8988T (cell line): Measurements from ENCODE around the gene ISCA1.

Source experiments
- DNase-seq: peaks from one replicate; pipeline ENCODE4 v3.0.0; 2011

The ISCA1 gene

DNA sequence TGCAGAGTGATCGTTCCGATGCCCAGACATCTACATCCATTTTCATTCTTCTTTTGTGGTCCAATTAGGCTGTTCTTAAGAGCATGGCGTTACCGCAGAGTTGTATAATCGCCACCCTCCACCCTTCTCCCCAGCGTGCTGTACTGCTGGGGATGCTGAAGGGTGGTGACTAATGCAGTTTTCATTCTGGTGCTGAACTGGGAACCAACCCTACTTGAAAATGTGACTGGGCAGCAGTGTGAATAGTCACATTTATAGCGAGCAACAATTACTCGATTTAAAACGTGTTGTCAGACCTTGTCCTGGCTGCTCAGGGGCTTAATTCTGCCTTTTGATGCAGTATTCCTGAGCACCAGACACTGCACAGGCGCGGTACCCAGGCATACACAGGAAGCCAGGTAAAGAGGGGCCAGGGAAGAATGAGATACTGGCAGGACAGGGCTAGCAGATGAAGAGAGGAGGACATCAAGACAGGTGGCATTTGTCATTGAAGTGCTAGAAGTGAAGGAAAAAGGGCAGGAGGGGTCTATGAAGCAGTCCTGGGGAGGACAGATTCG, 719 bp upstream of the ISCA1 start:
- no peak for DNase-seq

- DNase-seq: peak; percentile 30
Observed at GRCh38 chr9:86281593-86282076, 703 bp downstream of the ISCA1 start.

DNA sequence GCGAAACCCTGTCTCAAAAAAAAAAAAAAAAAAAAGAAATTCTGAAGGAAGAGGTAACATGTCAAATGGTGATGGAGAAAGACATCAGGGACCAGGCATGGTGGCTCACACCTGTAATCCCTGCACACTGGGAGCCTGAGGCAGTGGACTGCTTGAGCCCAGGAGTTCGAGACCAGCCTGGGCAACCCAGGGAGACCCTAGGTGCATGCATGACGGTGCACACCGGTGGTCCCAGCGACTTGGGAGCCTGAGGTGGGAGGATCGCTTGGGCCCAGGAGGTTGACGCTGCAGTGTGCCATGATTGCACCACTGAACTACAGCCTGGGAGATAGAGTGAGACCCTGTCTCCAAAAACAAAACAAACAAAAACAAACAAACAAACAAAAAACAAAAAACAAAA, 1.8 kb downstream of the ISCA1 start:
- no peak for DNase-seq

GRCh38 chr9:86279839-86280238, 2.5 kb downstream of the ISCA1 start:
- DNase-seq: no peak

- no peak for DNase-seq
Observed at GRCh38 chr9:86277072-86277471, 5.3 kb downstream of the ISCA1 start.

GRCh38 chr9:86275962-86276361, 6.4 kb downstream of the ISCA1 start:
- DNase-seq: no peak

GRCh38 chr9:86274821-86275643, 7.3 kb downstream of the ISCA1 start:
- no peak for DNase-seq

DNA sequence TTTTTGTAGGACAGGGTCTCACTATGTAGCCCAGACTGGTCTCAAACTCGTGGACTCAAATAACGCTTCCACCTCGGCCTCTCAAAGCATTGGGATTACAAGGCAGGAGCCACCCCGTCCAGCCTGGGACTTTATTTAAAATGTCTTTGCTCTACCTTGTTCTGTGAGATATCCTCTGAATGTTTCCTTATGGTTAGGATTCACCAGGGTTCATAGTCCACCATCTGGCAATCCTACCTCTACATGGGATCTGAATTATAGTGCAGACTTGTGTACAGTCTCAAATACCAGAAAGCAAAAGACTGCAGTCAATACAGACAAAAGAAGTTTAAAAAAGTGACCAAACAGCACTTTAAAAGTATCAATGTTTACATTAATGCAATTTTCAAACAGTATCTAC, 10.1 kb downstream of the ISCA1 start:
- no peak for DNase-seq

DNA sequence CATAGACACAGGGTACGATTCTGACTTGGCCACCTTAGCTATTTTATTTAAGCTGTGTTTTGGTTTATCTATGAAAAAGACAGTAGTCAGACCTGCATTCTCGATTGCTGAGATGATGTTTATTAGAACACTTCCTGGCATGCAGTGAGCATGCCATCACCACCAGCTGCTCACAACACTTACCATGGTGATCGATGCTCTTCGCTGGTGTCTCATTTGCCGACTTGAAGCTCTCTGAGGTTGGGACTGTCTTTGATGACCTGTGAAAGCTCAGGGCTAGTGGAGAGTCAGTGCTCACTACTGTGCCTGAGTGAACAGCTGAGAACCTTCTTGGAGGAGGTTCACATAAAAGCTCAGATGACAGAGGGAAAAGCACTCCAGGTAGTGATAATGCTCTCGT, 18.5 kb downstream of the ISCA1 start:
- DNase-seq: no peak

DNA sequence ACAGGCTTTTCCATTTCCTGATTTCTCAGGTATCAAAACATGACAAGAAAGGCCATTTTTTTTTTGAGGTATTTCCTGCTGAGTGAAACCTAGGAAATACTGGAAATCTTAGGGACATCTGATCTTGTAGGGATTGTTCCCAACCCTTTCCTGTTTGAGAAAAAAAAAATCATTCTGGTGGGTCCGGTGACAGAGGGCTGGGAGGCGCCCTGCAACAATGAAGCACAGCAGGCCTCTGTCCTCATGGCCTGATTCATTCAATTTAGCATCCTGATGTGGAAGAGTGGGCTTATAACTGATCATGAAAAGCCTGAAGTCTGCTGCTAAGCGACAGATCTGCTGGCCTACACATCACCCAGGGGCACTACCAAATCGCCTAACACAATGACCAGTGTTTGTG, 19.8 kb downstream of the ISCA1 start:
- DNase-seq: no peak

DNA sequence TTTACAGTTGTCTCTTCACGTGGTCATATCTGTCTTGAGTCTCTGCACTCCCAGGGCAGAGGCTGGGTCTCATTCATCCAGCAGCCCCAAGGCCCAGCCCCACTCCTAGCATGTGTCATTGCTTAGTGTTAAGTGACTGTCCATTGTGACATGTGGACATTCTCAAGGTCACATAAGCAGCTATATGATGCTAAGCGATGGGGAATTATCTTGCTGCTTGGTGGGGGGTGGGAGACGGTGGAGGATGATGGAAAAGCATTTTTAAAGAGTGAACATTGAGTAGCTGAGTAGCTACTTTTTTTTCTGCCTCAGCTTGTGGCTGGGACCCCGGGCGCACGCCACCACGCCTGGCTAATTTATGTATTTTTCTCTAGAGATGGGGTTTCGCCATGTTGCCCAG, 22.8 kb downstream of the ISCA1 start, which contains the start of gene C9orf153:
Gene C9orf153 (minus strand): TSS at position 101 of the 400 bp plus-strand sequence. CDS start 30,054 bp downstream, outside the sequence.
- DNase-seq: no peak

GRCh38 chr9:86257391-86257790, 24.9 kb downstream of the ISCA1 start:
- no peak for DNase-seq

- DNase-seq: no peak
Observed at GRCh38 chr9:86256653-86257052, 25.7 kb downstream of the ISCA1 start.

GRCh38 chr9:86253577-86253976, 28.8 kb downstream of the ISCA1 start:
- DNase-seq: no peak

DNA sequence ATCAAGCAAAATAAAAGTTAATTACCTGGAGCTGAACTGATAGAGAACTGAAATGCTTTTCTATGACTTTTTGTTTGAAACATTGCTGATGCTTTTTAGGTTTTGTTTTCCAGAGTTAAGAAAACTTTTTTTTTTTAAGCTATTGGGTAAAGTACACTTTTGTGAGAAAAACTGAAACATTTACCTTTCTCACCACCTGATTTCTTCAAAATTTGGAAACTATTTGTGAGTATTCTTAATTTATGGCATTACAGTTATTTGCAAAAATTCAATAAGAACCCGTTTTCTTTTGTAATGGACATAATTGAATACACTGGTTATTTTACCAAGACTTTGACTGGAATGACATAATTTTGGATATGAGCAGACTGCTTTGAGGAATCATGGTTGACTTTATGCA, 29.5 kb downstream of the ISCA1 start:
- DNase-seq: no peak

DNA sequence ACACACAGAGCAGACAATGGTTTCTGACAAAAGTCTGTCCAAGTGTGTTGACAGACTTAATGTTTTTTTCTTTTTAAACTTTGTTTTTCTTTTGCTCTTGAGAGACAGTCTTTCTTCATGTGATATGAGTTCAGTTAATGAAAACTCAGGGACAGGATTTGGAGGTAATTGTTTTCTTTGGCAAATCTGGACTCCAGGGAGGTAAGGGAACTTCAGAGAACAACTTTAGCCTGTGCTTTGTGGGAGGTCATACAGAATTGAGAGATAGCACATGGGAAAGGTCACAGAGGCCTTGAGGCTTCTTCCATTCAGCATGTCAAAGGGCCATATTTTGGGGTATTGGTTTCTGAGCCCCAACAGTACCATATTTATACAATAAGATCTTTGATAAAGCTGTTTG, 32.2 kb downstream of the ISCA1 start:
- DNase-seq: no peak

DNA sequence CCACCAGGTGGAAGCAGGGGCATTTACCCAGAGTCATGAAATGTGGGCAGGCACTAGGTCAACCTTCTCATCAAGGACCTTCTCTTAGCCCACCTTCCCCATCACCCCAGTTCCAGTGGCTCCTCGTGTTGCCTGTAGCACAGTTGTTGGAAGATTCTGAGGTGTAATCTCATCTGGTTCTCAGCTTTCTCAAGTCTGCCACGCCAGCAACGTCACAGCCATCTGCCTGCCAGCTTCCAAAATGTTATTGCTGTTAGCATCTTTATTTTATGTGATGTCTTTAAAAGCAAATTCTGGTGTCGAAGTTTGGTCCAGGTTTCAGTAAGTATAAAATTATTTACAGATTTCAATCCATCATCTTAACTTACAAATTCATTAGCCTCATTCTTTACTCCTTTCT, 33.6 kb downstream of the ISCA1 start:
- no peak for DNase-seq

GRCh38 chr9:86246752-86247161, 35.6 kb downstream of the ISCA1 start:
- DNase-seq: no peak

DNA sequence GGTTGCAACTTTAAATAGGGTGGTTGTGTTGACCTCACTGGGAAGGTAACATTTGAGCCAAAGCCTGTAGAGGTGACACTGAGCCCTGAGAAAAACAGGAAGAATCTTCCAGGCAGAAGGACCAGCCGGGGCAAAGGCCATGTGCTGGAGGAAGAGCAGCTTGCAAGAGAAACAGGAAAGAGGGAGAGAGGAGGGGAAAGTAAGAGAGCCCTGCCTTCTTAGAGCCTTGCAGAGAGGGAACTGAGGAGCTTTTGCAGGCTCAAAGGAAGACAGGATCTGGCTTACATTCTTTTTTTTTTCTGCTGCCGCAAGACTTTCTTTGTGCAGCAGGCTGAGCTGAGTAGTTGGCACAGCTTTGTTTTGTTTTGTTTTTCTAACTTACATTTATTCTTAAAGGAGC, 40.3 kb downstream of the ISCA1 start:
- no peak for DNase-seq

GRCh38 chr9:86241216-86241615, 41.1 kb downstream of the ISCA1 start:
- no peak for DNase-seq

- DNase-seq: no peak
Observed at GRCh38 chr9:86238861-86239770, 43.2 kb downstream of the ISCA1 start.

GRCh38 chr9:86230858-86231257, 51.5 kb downstream of the ISCA1 start:
- DNase-seq: no peak

DNA sequence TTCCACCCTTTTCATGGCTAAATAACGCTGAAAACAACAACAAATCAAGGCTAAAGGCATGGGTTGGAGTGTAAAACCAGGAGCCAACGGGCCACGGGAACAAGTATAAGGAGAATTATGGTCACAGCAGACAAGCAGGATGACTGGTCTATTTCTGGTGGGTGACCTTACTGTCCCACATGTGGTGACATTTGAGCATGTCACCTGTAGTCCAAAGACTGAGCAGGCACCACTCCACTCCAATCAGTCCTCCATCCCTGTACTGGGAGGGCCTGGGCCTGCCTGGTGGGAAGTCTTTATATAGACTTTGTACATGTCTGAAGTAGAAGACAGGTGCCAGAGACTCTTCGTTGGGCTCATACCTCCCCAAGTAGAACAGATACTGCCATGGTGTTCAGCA, 59.7 kb downstream of the ISCA1 start:
- no peak for DNase-seq
